Endodermal cell (in vitro differentiated cells): ENCODE data around the gene ARAP3. TPM values are rescaled to one million over a fixed set of nuclear protein-coding genes. Genes with fewer than 3 reads are reported as not detected.

Experiments used
- DNase-seq: peaks from one replicate; pipeline ENCODE4 v3.0.0-alpha.2; 2017
- H3K27ac ChIP-seq: 2 replicates; pipeline ENCODE4 v1.5.1; 2013; ENCODE audit warnings: mild to moderate bottlenecking, low read depth, low read length, moderate library complexity
- H3K27me3 ChIP-seq: 2 replicates; pipeline ENCODE4 v1.6.1; 2013; ENCODE audit warnings: mild to moderate bottlenecking, low read length, moderate library complexity; ENCODE audit not compliant: insufficient read depth, control insufficient read depth, poor library complexity, severe bottlenecking
- H3K36me3 ChIP-seq: 2 replicates; pipeline ENCODE4 v1.7.0; 2013; ENCODE audit warnings: mild to moderate bottlenecking, low read length, moderate library complexity; ENCODE audit not compliant: control insufficient read depth, insufficient read depth
- H3K4me1 ChIP-seq: one replicate; pipeline ENCODE4 v1.7.0; 2013; ENCODE audit warnings: low read length; ENCODE audit not compliant: control insufficient read depth, insufficient read depth
- H3K4me3 ChIP-seq: 2 replicates; pipeline ENCODE4 v1.5.1; 2013; ENCODE audit warnings: mild to moderate bottlenecking, low read length, moderate library complexity
- H3K9ac ChIP-seq: 2 replicates; pipeline ENCODE4 v1.6.1; 2013; ENCODE audit warnings: mild to moderate bottlenecking, low read length, moderate library complexity; ENCODE audit not compliant: poor library complexity, severe bottlenecking; ENCODE audit errors: extremely low read depth
- H3K9me3 ChIP-seq: 2 replicates; pipeline ENCODE4 v1.6.1; 2013; ENCODE audit warnings: mild to moderate bottlenecking, low read length, moderate library complexity; ENCODE audit not compliant: control insufficient read depth
- H3K27ac Mint-ChIP-seq: 2 replicates; pipeline ENCODE4 v1.8.0; 2020; ENCODE audit warnings: mixed read lengths
- H3K27me3 Mint-ChIP-seq: 2 replicates; pipeline ENCODE4 v1.8.0; 2021; ENCODE audit warnings: mild to moderate bottlenecking, mixed read lengths; ENCODE audit not compliant: insufficient read depth
- H3K36me3 Mint-ChIP-seq: 2 replicates; pipeline ENCODE4 v1.8.0; 2020; ENCODE audit warnings: low read depth, mixed read lengths
- H3K4me1 Mint-ChIP-seq: 2 replicates; pipeline ENCODE4 v1.8.0; 2020; ENCODE audit warnings: mixed read lengths
- H3K4me3 Mint-ChIP-seq: 2 replicates; pipeline ENCODE4 v1.8.0; 2020; ENCODE audit warnings: mild to moderate bottlenecking, moderate library complexity, mixed read lengths
- H3K9me3 Mint-ChIP-seq: 2 replicates; pipeline ENCODE4 v1.8.0; 2020; ENCODE audit warnings: mild to moderate bottlenecking, mixed read lengths
- WGBS, 2 experiments: methylation state at CpG; one replicate each; pipeline versions ENCODE4 v1.1.5 to v1.1.7; 2013; ENCODE audit warnings: missing lambda C conversion rate in 2 of 2, mixed read lengths in 1 of 2; ENCODE audit not compliant: insufficient coverage in 1 of 2, insufficient read length in 1 of 2; 5-methylcytosine and 5-hydroxymethylcytosine counted together
- total RNA-seq, 2 donors: library from RNA; stranded (reverse); fragmentation: NEBNext Ultra II Directional in 1 of 2; extraction: Animal tissue kit (Norgen Biotek cat#: 25700) in 1 of 2; gene quantifications; 2 replicates in 1 of 2; 3 replicates in 1 of 2; pipeline ENCODE4 v1.2.1, GENCODE V29; 2021
- TF ChIP-seq, protein P1 (sequence below): fragments of 200-600 bp; sonication (generic); conservative IDR thresholded peaks from 2 replicates; pipeline ENCODE4 v1.5.0; 2021; ENCODE audit warnings: antibody characterized with exemption, mild to moderate bottlenecking

Gene ARAP3
- total RNA-seq, 2 donors from 2014 or later = 32.5 to 41.3 TPM

GRCh38 chr5:141708016-141708415 lies 26.0 kb upstream of the ARAP3 start:
- 93 to 100% methylated on average over 2 to 9 of the region's 9 CpGs for WGBS, 2 experiments
- Histone ChIP-seq H3K36me3 (no peaks in the 10 kb centered on the region), H3K27me3 (peaks cover 34% of the 10 kb centered on the region), H3K9ac (no peak overlapping the region), H3K4me1 (no peaks in the 10 kb centered on the region), H3K27ac (no peak overlapping the region), H3K9me3 (no peaks in the 10 kb centered on the region), H3K4me3 (no peak overlapping the region)
- Mint-ChIP-seq H3K27me3 (no peaks in the 10 kb centered on the region), H3K27ac (no peak overlapping the region), H3K36me3 (no peaks in the 10 kb centered on the region), H3K9me3 (no peaks in the 10 kb centered on the region), H3K4me1 (peaks cover 3% of the 10 kb centered on the region), H3K4me3 (no peak overlapping the region)
- DNase-seq = no peak
- TF ChIP-seq, protein P1, sequence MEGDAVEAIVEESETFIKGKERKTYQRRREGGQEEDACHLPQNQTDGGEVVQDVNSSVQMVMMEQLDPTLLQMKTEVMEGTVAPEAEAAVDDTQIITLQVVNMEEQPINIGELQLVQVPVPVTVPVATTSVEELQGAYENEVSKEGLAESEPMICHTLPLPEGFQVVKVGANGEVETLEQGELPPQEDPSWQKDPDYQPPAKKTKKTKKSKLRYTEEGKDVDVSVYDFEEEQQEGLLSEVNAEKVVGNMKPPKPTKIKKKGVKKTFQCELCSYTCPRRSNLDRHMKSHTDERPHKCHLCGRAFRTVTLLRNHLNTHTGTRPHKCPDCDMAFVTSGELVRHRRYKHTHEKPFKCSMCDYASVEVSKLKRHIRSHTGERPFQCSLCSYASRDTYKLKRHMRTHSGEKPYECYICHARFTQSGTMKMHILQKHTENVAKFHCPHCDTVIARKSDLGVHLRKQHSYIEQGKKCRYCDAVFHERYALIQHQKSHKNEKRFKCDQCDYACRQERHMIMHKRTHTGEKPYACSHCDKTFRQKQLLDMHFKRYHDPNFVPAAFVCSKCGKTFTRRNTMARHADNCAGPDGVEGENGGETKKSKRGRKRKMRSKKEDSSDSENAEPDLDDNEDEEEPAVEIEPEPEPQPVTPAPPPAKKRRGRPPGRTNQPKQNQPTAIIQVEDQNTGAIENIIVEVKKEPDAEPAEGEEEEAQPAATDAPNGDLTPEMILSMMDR = no peak

DNA sequence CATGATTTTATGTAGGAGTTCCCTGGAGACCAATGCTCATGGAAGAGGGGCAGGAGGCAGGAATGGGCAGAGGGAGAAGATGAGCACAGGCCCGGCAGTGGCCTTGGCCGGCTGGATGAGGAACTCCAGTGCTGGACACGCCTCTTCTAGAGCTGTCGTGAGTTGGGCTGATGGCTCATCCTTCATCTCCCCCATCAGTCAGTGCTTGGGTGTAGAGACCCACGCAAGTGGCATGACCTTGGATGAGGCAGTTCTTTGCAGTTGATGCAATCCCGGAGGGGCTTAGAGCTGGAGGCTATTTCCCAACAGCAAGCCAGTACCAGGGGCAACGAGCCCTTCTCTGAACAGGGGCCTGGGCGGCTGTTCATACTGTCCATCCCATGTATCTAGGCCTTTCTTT lies 25.5 kb upstream of the ARAP3 start:
- Mint-ChIP-seq H3K9me3 (no peaks in the 10 kb centered on the region), H3K4me3 (no peak overlapping the region), H3K36me3 (no peaks in the 10 kb centered on the region), H3K4me1 (peaks cover 4% of the 10 kb centered on the region), H3K27ac (no peak overlapping the region), H3K27me3 (no peaks in the 10 kb centered on the region)
- 85 to 100% methylated on average over 2 to 8 of the region's 8 CpGs for WGBS, 2 experiments
- Histone ChIP-seq H3K4me3 (no peak overlapping the region), H3K9ac (no peak overlapping the region), H3K4me1 (no peaks in the 10 kb centered on the region), H3K9me3 (no peaks in the 10 kb centered on the region), H3K36me3 (no peaks in the 10 kb centered on the region), H3K27ac (no peak overlapping the region), H3K27me3 (peaks cover 39% of the 10 kb centered on the region)
- DNase-seq = no peak
- TF ChIP-seq, protein P1 = no peak

- H3K4me3 ChIP-seq = no peak overlapping the region
- no peaks in the 10 kb centered on the region for H3K27me3 Mint-ChIP-seq
Observed at GRCh38 chr5:141706121-141706520, 24.1 kb upstream of the ARAP3 start.

More at GRCh38 chr5:141706121-141706520, 24.1 kb upstream of the ARAP3 start:
- no peak overlapping the region for H3K9ac ChIP-seq
- DNase-seq = no peak
- TF ChIP-seq, protein P1 = no peak
- H3K4me1 ChIP-seq = no peaks in the 10 kb centered on the region
- peaks cover 4% of the 10 kb centered on the region for H3K4me1 Mint-ChIP-seq
- WGBS, 2 experiments = 80 to 82% methylated on average over 1 to 3 of the region's 3 CpGs
- H3K27me3 ChIP-seq = peaks cover 53% of the 10 kb centered on the region
- no peak overlapping the region for H3K27ac ChIP-seq
- H3K4me3 Mint-ChIP-seq = no peak overlapping the region
- no peaks in the 10 kb centered on the region for H3K9me3 Mint-ChIP-seq
- no peak overlapping the region for H3K27ac Mint-ChIP-seq
- H3K36me3 ChIP-seq = no peaks in the 10 kb centered on the region
- H3K9me3 ChIP-seq = no peaks in the 10 kb centered on the region
- H3K36me3 Mint-ChIP-seq = no peaks in the 10 kb centered on the region
